ENCODE data around the gene MPZL3.
A peak's percentile ranks its signal among the peaks of the same experiment; 100 is the strongest.

The MPZL3 gene, protein sequence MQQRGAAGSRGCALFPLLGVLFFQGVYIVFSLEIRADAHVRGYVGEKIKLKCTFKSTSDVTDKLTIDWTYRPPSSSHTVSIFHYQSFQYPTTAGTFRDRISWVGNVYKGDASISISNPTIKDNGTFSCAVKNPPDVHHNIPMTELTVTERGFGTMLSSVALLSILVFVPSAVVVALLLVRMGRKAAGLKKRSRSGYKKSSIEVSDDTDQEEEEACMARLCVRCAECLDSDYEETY

DNA sequence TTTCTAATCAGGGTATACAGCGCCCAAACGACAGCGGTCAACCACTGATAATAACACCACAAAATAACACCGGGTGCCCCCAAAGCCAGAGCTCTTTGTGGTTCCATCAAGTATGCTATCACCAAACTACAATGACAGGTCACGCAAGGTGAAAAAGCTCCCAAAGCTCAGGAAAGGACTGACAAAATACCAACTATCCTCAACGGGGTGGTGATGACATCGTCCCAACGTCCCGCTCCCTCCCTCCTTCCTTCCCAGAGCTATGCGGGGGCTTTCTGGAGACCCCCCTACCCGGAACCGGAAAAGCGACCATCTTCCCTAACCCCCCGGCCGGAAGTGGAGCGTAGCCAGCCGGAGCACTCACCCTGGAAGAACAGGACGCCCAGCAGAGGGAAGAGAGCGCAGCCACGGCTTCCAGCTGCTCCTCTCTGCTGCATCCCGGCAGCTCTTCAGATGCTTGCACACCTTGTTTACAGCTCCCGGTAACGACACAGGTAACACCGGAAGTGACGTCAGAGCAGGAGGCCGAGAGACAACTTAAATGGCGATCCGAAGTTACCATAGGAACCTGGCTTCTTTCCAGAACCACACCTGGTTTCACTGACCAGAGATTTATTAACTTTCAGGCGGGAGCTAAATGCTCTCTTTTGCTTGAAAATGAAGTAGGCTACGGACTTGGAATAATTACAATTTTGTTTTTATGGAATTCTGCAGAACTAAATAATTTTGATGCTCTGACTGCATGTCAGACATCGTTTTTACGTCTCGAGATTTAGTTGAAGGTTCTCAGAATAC lies at the start of gene MPZL3:
Gene MPZL3 (minus strand): TSS at position 508 of the 795 bp plus-strand sequence. CDS start 71 bp downstream, at position 437.
- DNase-seq: peak; percentile 47
- Histone ChIP-seq H3K27me3 (replicated peaks) (no peaks in the 10 kb centered on the region), H3K4me3 (ENCODE audit: low read depth, low read length) (peak within 1 kb of the TSS; percentile 90), H3K27ac (peak within 1 kb of the TSS; percentile 54), H3K36me3 (replicated peaks) (no peaks in the 10 kb centered on the region)
- in situ Hi-C loops (cut with HindIII; ENCODE audit: low pct_ligation_motif_present, low sequenced_read_pairs): no loop called here
- TF ChIP-seq, protein P1, sequence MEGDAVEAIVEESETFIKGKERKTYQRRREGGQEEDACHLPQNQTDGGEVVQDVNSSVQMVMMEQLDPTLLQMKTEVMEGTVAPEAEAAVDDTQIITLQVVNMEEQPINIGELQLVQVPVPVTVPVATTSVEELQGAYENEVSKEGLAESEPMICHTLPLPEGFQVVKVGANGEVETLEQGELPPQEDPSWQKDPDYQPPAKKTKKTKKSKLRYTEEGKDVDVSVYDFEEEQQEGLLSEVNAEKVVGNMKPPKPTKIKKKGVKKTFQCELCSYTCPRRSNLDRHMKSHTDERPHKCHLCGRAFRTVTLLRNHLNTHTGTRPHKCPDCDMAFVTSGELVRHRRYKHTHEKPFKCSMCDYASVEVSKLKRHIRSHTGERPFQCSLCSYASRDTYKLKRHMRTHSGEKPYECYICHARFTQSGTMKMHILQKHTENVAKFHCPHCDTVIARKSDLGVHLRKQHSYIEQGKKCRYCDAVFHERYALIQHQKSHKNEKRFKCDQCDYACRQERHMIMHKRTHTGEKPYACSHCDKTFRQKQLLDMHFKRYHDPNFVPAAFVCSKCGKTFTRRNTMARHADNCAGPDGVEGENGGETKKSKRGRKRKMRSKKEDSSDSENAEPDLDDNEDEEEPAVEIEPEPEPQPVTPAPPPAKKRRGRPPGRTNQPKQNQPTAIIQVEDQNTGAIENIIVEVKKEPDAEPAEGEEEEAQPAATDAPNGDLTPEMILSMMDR (IDR thresholded peaks at IDR 0.05; ENCODE audit: low read depth, low read length, missing control alignments): no peak

DNA sequence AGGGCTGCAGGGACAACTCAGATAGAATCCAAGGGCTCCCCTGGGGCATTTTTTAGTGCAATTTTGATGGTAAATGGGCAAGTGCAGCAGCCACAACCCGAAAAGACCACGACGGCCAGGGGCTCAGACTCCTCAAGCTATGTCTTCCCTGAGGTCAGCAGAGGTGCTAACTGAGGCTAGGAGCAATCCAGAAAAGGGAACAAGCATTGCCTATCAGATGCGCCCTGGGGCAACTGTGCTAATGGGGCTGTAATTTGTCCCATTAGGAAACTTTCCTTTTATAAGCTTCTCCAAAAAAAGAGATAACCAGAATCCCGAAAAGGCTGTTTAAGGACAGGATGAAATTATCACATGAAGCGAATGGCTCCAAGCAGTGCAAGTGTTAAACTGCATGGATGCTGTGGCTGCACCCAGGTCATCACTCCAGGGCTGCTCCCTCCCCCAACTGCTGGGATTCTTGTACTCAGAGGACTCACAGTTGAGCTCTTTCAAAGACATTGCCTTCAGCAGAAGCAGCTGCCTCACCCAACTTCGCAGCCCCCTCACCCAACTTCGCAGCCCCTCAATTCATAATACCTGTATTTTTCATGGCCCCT lies 49.5 kb upstream of the MPZL3 start:
- TF ChIP-seq, protein P1 (IDR thresholded peaks at IDR 0.05; ENCODE audit: low read depth, low read length, missing control alignments): no peak
- H3K27me3 ChIP-seq (replicated peaks): no peaks in the 10 kb centered on the region
- no peak for DNase-seq

DNA sequence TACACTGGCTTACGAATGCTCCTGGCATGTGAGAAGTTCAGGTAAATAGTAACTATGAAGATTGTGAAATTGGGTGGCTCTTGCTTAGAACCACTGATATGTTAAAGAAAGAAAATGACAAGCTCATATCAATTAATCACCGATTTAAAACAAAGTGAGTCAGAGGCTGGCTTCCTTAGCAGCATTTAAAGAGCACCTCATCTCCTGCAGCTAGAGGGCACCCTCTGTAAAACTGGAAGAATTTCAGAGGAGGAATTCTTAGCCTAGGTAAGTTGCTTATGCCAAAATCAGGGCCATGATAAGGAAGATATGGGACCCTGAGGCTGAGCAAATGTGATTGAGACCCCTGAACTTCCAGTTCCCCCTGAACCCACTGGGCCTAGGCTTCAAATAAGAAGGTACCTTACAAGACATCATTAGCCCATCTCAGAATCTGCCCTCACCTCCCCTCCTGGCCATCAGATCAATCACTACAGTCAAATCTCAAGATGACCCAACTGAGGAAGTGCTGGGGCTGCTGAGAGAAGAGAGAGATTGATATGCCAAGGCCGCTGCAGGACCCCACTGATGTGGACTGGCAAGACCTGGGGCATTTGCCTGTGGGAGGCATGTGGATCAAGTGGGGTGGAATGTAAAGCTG lies 43.8 kb upstream of the MPZL3 start:
- in situ Hi-C loops (cut with HindIII; ENCODE audit: low pct_ligation_motif_present, low sequenced_read_pairs): no loop called here
- TF ChIP-seq, protein P1 (IDR thresholded peaks at IDR 0.05; ENCODE audit: low read depth, low read length, missing control alignments): peak; percentile 73
- Histone ChIP-seq H3K36me3 (replicated peaks) (no peaks in the 10 kb centered on the region), H3K27ac (no peak overlapping the region), H3K27me3 (replicated peaks) (no peaks in the 10 kb centered on the region), H3K4me3 (ENCODE audit: low read depth, low read length) (no peak overlapping the region)
- DNase-seq: peak; percentile 26

More for the DNA sequence above, 49.5 kb upstream of the MPZL3 start:
- in situ Hi-C loops (cut with HindIII; ENCODE audit: low pct_ligation_motif_present, low sequenced_read_pairs): no loop called here
- H3K27ac ChIP-seq: no peak overlapping the region
- no peaks in the 10 kb centered on the region for H3K36me3 ChIP-seq (replicated peaks)
- H3K4me3 ChIP-seq (ENCODE audit: low read depth, low read length): no peak overlapping the region

DNA sequence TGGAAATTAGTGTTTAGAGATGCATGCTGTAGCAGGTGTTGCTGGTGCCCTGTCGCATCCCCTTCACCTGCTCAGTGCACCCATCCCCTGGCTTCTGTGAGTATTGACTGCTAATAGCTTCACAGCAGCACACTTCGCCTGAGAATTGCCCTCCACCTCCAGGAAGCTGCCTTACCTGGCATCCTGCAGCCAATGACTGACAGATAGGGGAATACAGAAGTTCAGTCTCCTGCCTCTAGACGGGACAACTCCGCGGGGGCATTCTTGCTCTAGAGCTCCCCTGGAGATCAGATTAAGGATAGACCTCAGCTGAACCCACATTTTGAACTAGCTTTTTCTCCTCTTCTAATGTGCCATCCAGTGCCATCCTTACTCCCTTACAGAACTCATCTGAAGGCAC lies 43.0 kb upstream of the MPZL3 start:
- H3K36me3 ChIP-seq (replicated peaks): no peaks in the 10 kb centered on the region
- no peaks in the 10 kb centered on the region for H3K27me3 ChIP-seq (replicated peaks)
- TF ChIP-seq, protein P1 (IDR thresholded peaks at IDR 0.05; ENCODE audit: low read depth, low read length, missing control alignments): no peak
- H3K27ac ChIP-seq: no peak overlapping the region
- no peak overlapping the region for H3K4me3 ChIP-seq (ENCODE audit: low read depth, low read length)
- no peak for DNase-seq
- in situ Hi-C loops (cut with HindIII; ENCODE audit: low pct_ligation_motif_present, low sequenced_read_pairs): no loop called here

DNA sequence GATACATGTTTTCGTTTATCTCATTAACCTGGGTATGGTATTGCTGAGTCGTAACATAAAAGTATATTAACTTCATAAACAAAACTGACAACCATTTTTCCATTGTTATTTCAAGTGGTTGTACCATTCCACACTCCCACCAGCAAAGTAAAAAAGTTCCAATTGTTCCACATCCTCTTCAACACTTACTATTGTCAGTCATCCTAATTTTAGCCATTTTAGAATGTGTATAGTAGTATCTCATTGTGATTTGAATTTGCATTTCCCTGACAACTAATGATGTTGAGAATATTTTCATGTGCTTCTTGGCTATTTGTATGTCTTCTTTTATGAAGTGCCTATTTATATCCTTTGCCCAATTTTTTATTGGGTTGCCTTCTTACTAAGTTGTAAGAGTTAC lies 41.9 kb upstream of the MPZL3 start:
- Histone ChIP-seq H3K27me3 (replicated peaks) (no peaks in the 10 kb centered on the region), H3K4me3 (ENCODE audit: low read depth, low read length) (no peak overlapping the region), H3K27ac (no peak overlapping the region), H3K36me3 (replicated peaks) (no peaks in the 10 kb centered on the region)
- TF ChIP-seq, protein P1 (IDR thresholded peaks at IDR 0.05; ENCODE audit: low read depth, low read length, missing control alignments): no peak
- no peak for DNase-seq
- in situ Hi-C loops (cut with HindIII; ENCODE audit: low pct_ligation_motif_present, low sequenced_read_pairs): no loop called here

Measured in brain microvascular endothelial cell (primary cell).